GM12878 (cell line): ENCODE results near the gene COX6B2. TPM values are rescaled to one million over a fixed set of nuclear protein-coding genes. Genes with fewer than 3 reads are reported as not detected.

ENCODE experiments used
- ATAC-seq: fragments of 200-7000 bp; cut with Tn5 transposase; 3 replicates; pipeline ENCODE4 v1.9.1; 2020; ENCODE audit warnings: mild to moderate bottlenecking, moderate library complexity
- BruUV-seq: library from RNA; stranded (reverse); fragments of 400-500 nt; replicated peaks from 2 replicates; lab custom pipeline; 2021; lab: Mats Ljungman, UMichigan
- CTCF ChIA-PET: fragments of 300-600 bp; sonication (Branson Sonifier 250); formaldehyde crosslinking; extraction: SDS; loops from one replicate; lab custom pipeline; 2021; ENCODE audit warnings: inconsistent platforms; lab: Yijun Ruan, JAX
- POLR2A ChIA-PET: fragments of 350-600 bp; formaldehyde crosslinking; extraction: SDS; loops from one replicate; lab custom pipeline; 2021; ENCODE audit warnings: inconsistent platforms; lab: Charles Lee
- RAD21 ChIA-PET: fragments of 300-600 bp; sonication (Branson Sonifier 250); formaldehyde crosslinking; loops from one replicate; lab custom pipeline; 2023; ENCODE audit warnings: antibody characterized with exemption; ENCODE audit not compliant: unreplicated experiment; lab: Charles Lee
- SMC1A ChIA-PET: fragments of 300-600 bp; sonication (Branson Sonifier 250); formaldehyde crosslinking; loops from one replicate; lab custom pipeline; 2023; ENCODE audit not compliant: unreplicated experiment, uncharacterized antibody; lab: Charles Lee
- DNase-seq: peaks from one replicate; pipeline ENCODE4 v3.0.0-alpha.2; 2011; ENCODE audit warnings: low read depth, low spot score
- FAIRE-seq: peaks from 3 replicates; lab custom pipeline; 2011; peaks lifted over from hg19 to GRCh38; lab: Jason Lieb, UNC
- H2AFZ ChIP-seq: 2 replicates; pipeline ENCODE4 v1.6.0; 2011; ENCODE audit warnings: low read depth, low read length, control low read depth; ENCODE audit not compliant: control insufficient read depth
- H3K27ac ChIP-seq: 2 replicates; pipeline ENCODE4 v1.5.1; 2011; ENCODE audit warnings: control low read depth; ENCODE audit not compliant: control insufficient read depth, insufficient read depth
- H3K27me3 ChIP-seq, 2 experiments: replicated peaks in 1 of 2; 2 replicates each; pipeline versions ENCODE4 v1.6.0 to v1.6.1; 2011; ENCODE audit warnings: low read length in 1 of 2; ENCODE audit not compliant: control insufficient read depth in 2 of 2, insufficient read depth in 2 of 2
- H3K36me3 ChIP-seq, 2 experiments: 2 replicates each; pipeline ENCODE4 v1.5.1; 2011; ENCODE audit warnings: low read length in 1 of 2; ENCODE audit not compliant: control insufficient read depth in 2 of 2, insufficient read depth in 2 of 2
- H3K4me1 ChIP-seq: 2 replicates; pipeline ENCODE4 v1.6.1; 2011; ENCODE audit warnings: mild to moderate bottlenecking, low read length, moderate library complexity, mixed read lengths; ENCODE audit not compliant: control insufficient read depth, insufficient read depth
- H3K4me2 ChIP-seq: 2 replicates; pipeline ENCODE4 v1.6.0; 2011; ENCODE audit warnings: control low read depth; ENCODE audit not compliant: control insufficient read depth, insufficient read depth
- H3K4me3 ChIP-seq: fragments of 200-600 bp; sonication (generic); 2 replicates; pipeline ENCODE4 v1.5.1; 2016
- H3K79me2 ChIP-seq: 2 replicates; pipeline ENCODE4 v1.6.0; 2011; ENCODE audit warnings: low read length; ENCODE audit not compliant: control insufficient read depth, insufficient read depth
- H3K9ac ChIP-seq: 2 replicates; pipeline ENCODE4 v1.8.0; 2011; ENCODE audit warnings: low read length, control low read depth, mixed read lengths; ENCODE audit not compliant: control insufficient read depth, insufficient read depth
- H3K9me3 ChIP-seq: replicated peaks from 3 replicates; pipeline ENCODE4 v1.5.1; 2011; ENCODE audit warnings: mild to moderate bottlenecking, low read length; ENCODE audit not compliant: control insufficient read depth, insufficient read depth
- H4K20me1 ChIP-seq: 2 replicates; pipeline ENCODE4 v1.6.0; 2011; ENCODE audit not compliant: control insufficient read depth, insufficient read depth
- CHD1 ChIP-seq: IDR thresholded peaks from 2 replicates; pipeline ENCODE4 v1.6.1; 2012; ENCODE audit warnings: low read depth, low read length, improper control_type of control experiment
- NKRF ChIP-seq: fragments of 450-650 bp; conservative IDR thresholded peaks from 2 replicates; pipeline ENCODE4 v1.6.1; 2017; ENCODE audit warnings: mild to moderate bottlenecking, moderate library complexity
- WGBS: methylation state at CpG from one replicate; pipeline ENCODE4 v1.1.6; 2016; ENCODE audit warnings: low lambda C conversion rate; ENCODE audit not compliant: insufficient replicate concordance, insufficient coverage; ENCODE audit errors: missing lambda C conversion rate; 5-methylcytosine and 5-hydroxymethylcytosine counted together
- in situ Hi-C: fragments of 300-500 bp; cut with MboI; formaldehyde crosslinking; loops from 9 replicates; pipeline ENCODE4 v1.14.3; 2018; ENCODE audit warnings: mixed read lengths
- intact Hi-C: fragments of 100-400 bp; cut with micrococcal nuclease; formaldehyde crosslinking; loops from one replicate; pipeline ENCODE4 v1.14.2; 2022; ENCODE audit not compliant: unreplicated experiment
- polyA plus RNA-seq, 11 experiments: library from polyadenylated mRNA; depleted of rRNA in 4 of 11; unstranded in 6 of 11; stranded (reverse) in 5 of 11; fragments of >200 nt; fragmentation: Nextera tagmentation in 4 of 11; fragmentation: Illumina TruSeq in 1 of 11; extraction: Ambion mirVana in 4 of 11; extraction: Trizol in 1 of 11; gene quantifications; 1 replicate in 1 of 11; 2 replicates in 10 of 11; pipeline versions ENCODE4 v1.2.1 to v1.2.3, GENCODE V29; 2011 to 2016; ENCODE audit warnings: inconsistent platforms in 2 of 11, missing spikeins in 2 of 11, low read depth in 1 of 11
- total RNA-seq, 4 experiments: library from RNA; depleted of rRNA in 3 of 4; stranded (reverse); fragments of >200 nt in 3 of 4; fragmentation: Illumina TruSeq in 1 of 4; extraction: Trizol in 1 of 4; gene quantifications; 2 replicates each; pipeline versions ENCODE4 v1.2.1 to v1.2.3, GENCODE V29; 2013 to 2021

COX6B2 gene
- total and polyA plus RNA-seq, 10 of the 15 experiments (the other 5 are each of a cell fraction or from before 2014, with no cell fraction given), result 0.05 to 0.08 (median 0.07) TPM; not detected in 6

- SMC1A ChIA-PET, result no interaction called here
- intact Hi-C loops (no loop called here), in situ Hi-C loops (no loop called here)
- no peaks in the 10 kb centered on the region; a peak in 1 of 4 replicates for H3K36me3 ChIP-seq
- peaks cover 10% of the 10 kb centered on the region for H3K4me1 ChIP-seq
- peak overlapping the region; percentile 70 for H3K4me2 ChIP-seq
- TF ChIP-seq NKRF (0 out of 2 replicates have a peak, but pooled peaks have one; percentile 5), CHD1 (no peak)
- no peak for FAIRE-seq
- peaks cover 7% of the 10 kb centered on the region for H3K79me2 ChIP-seq
- CTCF ChIA-PET, result no interaction called here
- H3K4me3 ChIP-seq, result peak overlapping the region; percentile 85; the same call in 1 of the 2 replicates
- WGBS, result 94% methylated on average over 31 of the region's 50 CpGs
- no peak for ATAC-seq
- H3K9ac ChIP-seq, result peak overlapping the region; percentile 38; the same call in 1 of the 2 replicates
- POLR2A ChIA-PET, result interaction anchor here (0.5 to 1.8 kb wide), 4 partner anchors 41 to 134 kb away, joined by 3 to 5 read pairs (median 4); partner anchors contain the start of genes ISOC2, TMEM238 and ZNF628
- RAD21 ChIA-PET, result no interaction called here
- no peaks in the 10 kb centered on the region for H4K20me1 ChIP-seq
- no peak overlapping the region for H3K27ac ChIP-seq
- no peak overlapping the region for H2AFZ ChIP-seq
- TSS peak; percentile 68 for BruUV-seq
- no peaks in the 10 kb centered on the region for H3K9me3 ChIP-seq
- no peaks in the 10 kb centered on the region; a peak in 1 of 4 replicates for H3K27me3 ChIP-seq
- DNase-seq, result no peak
Observed at GRCh38 chr19:55341595-55342531, 12.7 kb downstream of the COX6B2 start.
